ENCODE measurements around the gene RPRD1A. TPM values are rescaled to one million over a fixed set of nuclear protein-coding genes. Genes with fewer than 3 reads are reported as not detected.

Gene RPRD1A
- total and polyA plus RNA-seq, 2 donors from 2014 or later = 25.9 to 42.4 TPM

DNA sequence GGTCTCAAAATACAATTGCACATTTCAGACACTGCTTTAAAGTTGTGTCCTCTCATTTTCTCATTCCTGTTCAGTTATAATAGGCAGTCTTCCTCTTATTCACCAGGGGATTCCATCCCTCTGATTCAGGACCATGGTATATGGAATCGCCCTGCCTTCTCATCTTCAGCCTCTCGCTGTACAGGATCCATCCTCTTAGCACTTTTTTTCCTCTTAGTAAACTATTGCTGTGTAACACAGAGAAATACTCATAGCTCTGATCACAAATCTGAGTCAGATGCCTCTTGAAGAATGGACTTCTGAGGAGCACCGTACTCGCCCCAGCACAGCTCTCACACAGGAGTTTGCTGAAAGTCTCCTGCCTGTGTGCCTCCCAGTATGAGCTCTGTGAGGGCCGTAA lies 83.5 kb downstream of the RPRD1A start:
- no peaks in the 10 kb centered on the region for H3K9me3 ChIP-seq (ENCODE audit: control insufficient read depth in 2 of 3, insufficient read depth in 1 of 3, low read length in 3 of 3)
- H3K36me3 ChIP-seq (ENCODE audit: control insufficient read depth in 2 of 3, insufficient read depth in 3 of 3, low read length in 3 of 3) = peaks cover 6 to 26% (median 6%) of the 10 kb centered on the region in 3 donors
- DNase-seq (no peak), FAIRE-seq (no peak)
- H3K27ac ChIP-seq (ENCODE audit: low read depth in 2 of 2, low read length in 2 of 2) = no peak overlapping the region
- no peaks in the 10 kb centered on the region for H3K4me1 ChIP-seq (ENCODE audit: control insufficient read depth in 2 of 3, insufficient read depth in 2 of 3, low read depth in 1 of 3, low read length in 3 of 3)
- no peaks in the 10 kb centered on the region for H3K27me3 ChIP-seq (ENCODE audit: control insufficient read depth, insufficient read depth, low read length)
- no peak overlapping the region for H3K9ac ChIP-seq (ENCODE audit: low read length in 3 of 3)
- intact Hi-C loops (cut with DNase I) = no loop called here
- TF ChIP-seq, protein P1, sequence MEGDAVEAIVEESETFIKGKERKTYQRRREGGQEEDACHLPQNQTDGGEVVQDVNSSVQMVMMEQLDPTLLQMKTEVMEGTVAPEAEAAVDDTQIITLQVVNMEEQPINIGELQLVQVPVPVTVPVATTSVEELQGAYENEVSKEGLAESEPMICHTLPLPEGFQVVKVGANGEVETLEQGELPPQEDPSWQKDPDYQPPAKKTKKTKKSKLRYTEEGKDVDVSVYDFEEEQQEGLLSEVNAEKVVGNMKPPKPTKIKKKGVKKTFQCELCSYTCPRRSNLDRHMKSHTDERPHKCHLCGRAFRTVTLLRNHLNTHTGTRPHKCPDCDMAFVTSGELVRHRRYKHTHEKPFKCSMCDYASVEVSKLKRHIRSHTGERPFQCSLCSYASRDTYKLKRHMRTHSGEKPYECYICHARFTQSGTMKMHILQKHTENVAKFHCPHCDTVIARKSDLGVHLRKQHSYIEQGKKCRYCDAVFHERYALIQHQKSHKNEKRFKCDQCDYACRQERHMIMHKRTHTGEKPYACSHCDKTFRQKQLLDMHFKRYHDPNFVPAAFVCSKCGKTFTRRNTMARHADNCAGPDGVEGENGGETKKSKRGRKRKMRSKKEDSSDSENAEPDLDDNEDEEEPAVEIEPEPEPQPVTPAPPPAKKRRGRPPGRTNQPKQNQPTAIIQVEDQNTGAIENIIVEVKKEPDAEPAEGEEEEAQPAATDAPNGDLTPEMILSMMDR (IDR thresholded peaks at IDR 0.05; ENCODE audit: borderline replicate concordance, extremely low read depth, insufficient read depth) = no peak
- H3K4me3 ChIP-seq (ENCODE audit: low read length in 3 of 3) = no peak overlapping the region

DNA sequence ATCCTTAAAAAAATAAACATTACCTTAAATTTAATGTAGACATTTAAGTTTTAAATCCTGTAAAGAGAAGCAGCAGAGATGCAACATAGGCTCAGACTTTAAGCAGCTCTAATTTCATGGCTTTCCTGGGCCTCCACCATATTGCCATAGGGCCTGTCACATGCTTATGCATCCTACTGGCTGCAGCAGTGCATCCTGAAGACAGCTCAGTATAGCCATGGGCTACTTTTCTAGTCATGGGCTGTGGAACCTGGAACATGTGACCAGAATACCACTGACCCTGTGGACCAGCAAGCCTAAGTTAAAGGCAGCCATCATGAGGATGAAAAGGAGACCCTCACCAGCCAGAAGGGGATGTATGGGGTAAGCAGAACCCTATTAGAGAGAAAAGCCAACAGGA lies 84.2 kb downstream of the RPRD1A start:
- H3K27ac ChIP-seq (ENCODE audit: low read depth in 2 of 2, low read length in 2 of 2) = no peak overlapping the region
- no peak overlapping the region for H3K4me3 ChIP-seq (ENCODE audit: low read length in 3 of 3)
- TF ChIP-seq, protein P1 (IDR thresholded peaks at IDR 0.05; ENCODE audit: borderline replicate concordance, extremely low read depth, insufficient read depth) = no peak
- H3K4me1 ChIP-seq (ENCODE audit: control insufficient read depth in 2 of 3, insufficient read depth in 2 of 3, low read depth in 1 of 3, low read length in 3 of 3) = no peaks in the 10 kb centered on the region
- H3K9ac ChIP-seq (ENCODE audit: low read length in 3 of 3) = no peak overlapping the region
- intact Hi-C loops (cut with DNase I) = no loop called here
- FAIRE-seq (no peak), DNase-seq (no peak)
- peaks cover 3 to 26% (median 6%) of the 10 kb centered on the region in 3 donors for H3K36me3 ChIP-seq (ENCODE audit: control insufficient read depth in 2 of 3, insufficient read depth in 3 of 3, low read length in 3 of 3)
- no peaks in the 10 kb centered on the region for H3K9me3 ChIP-seq (ENCODE audit: control insufficient read depth in 2 of 3, insufficient read depth in 1 of 3, low read length in 3 of 3)
- H3K27me3 ChIP-seq (ENCODE audit: control insufficient read depth, insufficient read depth, low read length) = no peaks in the 10 kb centered on the region

DNA sequence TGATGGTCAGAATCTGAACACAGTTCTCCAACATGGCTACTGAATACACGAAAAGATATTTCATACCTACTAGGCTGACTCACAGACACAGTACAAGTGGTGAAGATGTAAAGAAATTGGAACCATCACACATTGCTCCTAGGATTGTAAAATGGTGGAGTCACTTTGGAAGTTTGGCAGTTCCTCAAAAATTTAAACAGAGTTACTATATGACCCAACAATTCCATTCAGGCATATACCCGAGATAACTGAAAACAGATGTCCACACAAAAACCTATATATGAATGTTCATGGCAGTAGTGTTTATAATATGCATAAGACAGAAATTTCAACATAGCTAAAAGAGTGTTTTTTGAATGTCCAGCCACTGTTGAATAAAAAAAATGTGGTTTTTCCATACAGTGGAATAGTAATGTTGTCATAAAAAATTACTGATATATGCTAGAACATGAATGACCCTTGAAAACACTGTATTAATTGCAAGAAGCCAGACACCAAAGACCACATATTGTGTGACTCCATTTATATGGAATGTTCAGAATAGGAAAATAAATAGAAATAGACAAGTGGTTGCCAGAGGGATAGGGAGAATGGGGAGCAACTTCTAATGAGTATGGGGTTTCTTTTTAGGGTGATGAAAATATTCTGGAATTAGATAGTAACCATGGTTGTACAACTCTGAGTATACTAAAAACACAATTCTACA lies 84.8 kb downstream of the RPRD1A start:
- no peaks in the 10 kb centered on the region for H3K4me1 ChIP-seq (ENCODE audit: control insufficient read depth in 2 of 3, insufficient read depth in 2 of 3, low read depth in 1 of 3, low read length in 3 of 3)
- no peak for FAIRE-seq
- H3K27me3 ChIP-seq (ENCODE audit: control insufficient read depth, insufficient read depth, low read length) = no peaks in the 10 kb centered on the region
- no peak overlapping the region for H3K4me3 ChIP-seq (ENCODE audit: low read length in 3 of 3)
- no peak overlapping the region for H3K9ac ChIP-seq (ENCODE audit: low read length in 3 of 3)
- no peak overlapping the region for H3K27ac ChIP-seq (ENCODE audit: low read depth in 2 of 2, low read length in 2 of 2)
- no peaks in the 10 kb centered on the region for H3K9me3 ChIP-seq (ENCODE audit: control insufficient read depth in 2 of 3, insufficient read depth in 1 of 3, low read length in 3 of 3)
- intact Hi-C loops (cut with DNase I) = no loop called here
- H3K36me3 ChIP-seq (ENCODE audit: control insufficient read depth in 2 of 3, insufficient read depth in 3 of 3, low read length in 3 of 3) = peaks cover 8 to 30% (median 9%) of the 10 kb centered on the region in 3 donors
- TF ChIP-seq, protein P1 (IDR thresholded peaks at IDR 0.05; ENCODE audit: borderline replicate concordance, extremely low read depth, insufficient read depth) = no peak
- DNase-seq = no peak
